ENCODE data around the gene ATP13A5.

- TF ChIP-seq CREB1 (IDR thresholded peaks at IDR 0.05; ENCODE audit: low read depth) (no peak), MAX (IDR thresholded peaks at IDR 0.05) (no peak), TEAD4 (IDR thresholded peaks at IDR 0.05) (no peak), TCF12 (IDR thresholded peaks at IDR 0.05; ENCODE audit: low read depth) (no peak), TAF1 (IDR thresholded peaks at IDR 0.05; ENCODE audit: low read depth) (no peak), CEBPB (IDR thresholded peaks at IDR 0.05) (no peak), YY1 (IDR thresholded peaks at IDR 0.05; ENCODE audit: low read depth) (no peak), FOXM1 (IDR thresholded peaks at IDR 0.05; ENCODE audit: borderline replicate concordance, low read depth) (no peak), RAD21 (IDR thresholded peaks at IDR 0.05; ENCODE audit: low read depth) (no peak), EP300 (IDR thresholded peaks at IDR 0.05; ENCODE audit: borderline replicate concordance) (no peak), USF1 (IDR thresholded peaks at IDR 0.05) (no peak), REST (IDR thresholded peaks at IDR 0.05; ENCODE audit: low read depth) (no peak), NFIC (IDR thresholded peaks at IDR 0.05) (no peak), ZBTB7A (IDR thresholded peaks at IDR 0.05; ENCODE audit: low read depth) (no peak)
Measured at GRCh38 chr3:193357291-193357690, 21.3 kb downstream of the ATP13A5 start.

All from Ishikawa (cell line).